Stimulated activated CD4-positive, alpha-beta T cell treated with anti-CD3 and anti-CD28 coated beads, TNF-alpha, amount 100 ng/mL, for 48 hours (primary cell): ENCODE results near the gene COX4I1.

ENCODE experiments used
- DNase-seq, 3 donors: peaks; one replicate each; pipeline ENCODE4 v3.0.0-alpha.2; 2020; ENCODE audit warnings: low read depth in 3 of 3

The COX4I1 gene

GRCh38 chr16:85767531-85767930, 32.0 kb upstream of the COX4I1 start:
- DNase-seq: no peak

GRCh38 chr16:85768199-85768598, 31.3 kb upstream of the COX4I1 start:
- no peak for DNase-seq

- no peak for DNase-seq
Observed at GRCh38 chr16:85770741-85771140, 28.8 kb upstream of the COX4I1 start.

GRCh38 chr16:85773044-85773443, 26.5 kb upstream of the COX4I1 start:
- no peak for DNase-seq

GRCh38 chr16:85774136-85774535, 25.4 kb upstream of the COX4I1 start:
- DNase-seq: no peak

GRCh38 chr16:85774811-85775210, 24.7 kb upstream of the COX4I1 start:
- DNase-seq: no peak

GRCh38 chr16:85777583-85778310, 21.7 kb upstream of the COX4I1 start:
- no peak for DNase-seq

- DNase-seq: peak in 1 of 3 donors; percentile 8
Observed at GRCh38 chr16:85778873-85779272, 20.6 kb upstream of the COX4I1 start.

GRCh38 chr16:85780281-85780680, 19.2 kb upstream of the COX4I1 start:
- no peak for DNase-seq

GRCh38 chr16:85781156-85781555, 18.3 kb upstream of the COX4I1 start:
- DNase-seq: no peak

GRCh38 chr16:85781695-85782370, 17.7 kb upstream of the COX4I1 start:
- no peak for DNase-seq

GRCh38 chr16:85782451-85782850, 17.0 kb upstream of the COX4I1 start:
- DNase-seq: no peak

GRCh38 chr16:85783441-85783840, 16.1 kb upstream of the COX4I1 start:
- DNase-seq: no peak

GRCh38 chr16:85784813-85785212, 14.7 kb upstream of the COX4I1 start:
- DNase-seq: no peak

- no peak for DNase-seq
Observed at GRCh38 chr16:85785927-85786326, 13.6 kb upstream of the COX4I1 start.

- no peak for DNase-seq
Observed at GRCh38 chr16:85788819-85789218, 10.7 kb upstream of the COX4I1 start.

GRCh38 chr16:85789773-85790172, 9.7 kb upstream of the COX4I1 start:
- DNase-seq: no peak

- DNase-seq: no peak
Observed at GRCh38 chr16:85793662-85794298, 5.7 kb upstream of the COX4I1 start.

- DNase-seq: no peak
Observed at GRCh38 chr16:85794696-85795095, 4.8 kb upstream of the COX4I1 start.

- no peak for DNase-seq
Observed at GRCh38 chr16:85796152-85796551, 3.3 kb upstream of the COX4I1 start.

- no peak for DNase-seq
Observed at GRCh38 chr16:85796599-85796998, 2.9 kb upstream of the COX4I1 start.

GRCh38 chr16:85798283-85798776, 1.2 kb upstream of the COX4I1 start:
- DNase-seq: no peak
